ENCODE measurements around the gene STK11IP. TPM values are rescaled to one million over a fixed set of nuclear protein-coding genes. Genes with fewer than 3 reads are reported as not detected.
A peak's percentile ranks its signal among the peaks of the same experiment; 100 is the strongest.

STK11IP gene
- total and polyA plus RNA-seq, 2 of the 13 experiments (the other 11 are each of a cell fraction or from before 2014, with no cell fraction given) = 12.8 to 24.0 TPM

DNA sequence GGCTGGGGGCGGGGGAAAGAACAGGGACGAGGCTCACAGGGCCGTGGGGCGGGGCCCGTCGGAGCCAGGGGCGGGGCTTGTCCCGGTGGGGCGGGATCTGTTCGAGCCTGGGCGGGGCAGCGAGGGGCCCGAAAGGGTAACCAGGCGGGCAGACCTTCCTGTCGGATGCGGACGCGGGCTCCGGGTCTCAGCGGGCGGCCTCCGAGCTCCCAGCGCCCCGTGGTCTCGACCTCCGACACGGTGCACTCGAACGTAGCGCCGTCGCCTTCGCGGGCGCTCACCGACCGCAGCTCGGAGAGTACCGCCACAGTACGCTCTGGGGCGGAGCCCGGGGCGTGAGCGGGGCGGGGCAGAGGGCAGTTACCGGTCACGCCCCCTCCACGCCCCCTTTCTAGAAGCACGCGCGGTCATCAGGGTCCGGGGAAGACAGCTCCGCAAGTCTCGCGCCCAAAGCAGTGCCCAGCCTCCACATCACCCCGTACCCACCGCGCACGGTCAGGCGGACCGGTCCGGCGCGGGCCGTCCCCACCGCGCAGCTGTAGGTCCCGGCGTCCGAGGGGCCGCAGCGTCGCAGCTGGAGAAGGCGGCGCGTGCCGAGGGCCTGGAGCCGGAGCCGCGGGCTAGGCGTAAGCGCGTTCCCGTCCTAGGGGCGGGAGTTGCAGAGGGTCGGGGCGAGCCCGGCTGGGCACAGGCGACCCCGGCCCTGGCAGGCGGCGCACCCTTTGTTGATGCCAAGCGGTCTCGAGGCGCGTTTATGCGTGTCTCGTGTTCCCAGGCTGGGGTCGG is 45.1 kb upstream of the STK11IP start (continued):
- TF ChIP-seq, protein P1, sequence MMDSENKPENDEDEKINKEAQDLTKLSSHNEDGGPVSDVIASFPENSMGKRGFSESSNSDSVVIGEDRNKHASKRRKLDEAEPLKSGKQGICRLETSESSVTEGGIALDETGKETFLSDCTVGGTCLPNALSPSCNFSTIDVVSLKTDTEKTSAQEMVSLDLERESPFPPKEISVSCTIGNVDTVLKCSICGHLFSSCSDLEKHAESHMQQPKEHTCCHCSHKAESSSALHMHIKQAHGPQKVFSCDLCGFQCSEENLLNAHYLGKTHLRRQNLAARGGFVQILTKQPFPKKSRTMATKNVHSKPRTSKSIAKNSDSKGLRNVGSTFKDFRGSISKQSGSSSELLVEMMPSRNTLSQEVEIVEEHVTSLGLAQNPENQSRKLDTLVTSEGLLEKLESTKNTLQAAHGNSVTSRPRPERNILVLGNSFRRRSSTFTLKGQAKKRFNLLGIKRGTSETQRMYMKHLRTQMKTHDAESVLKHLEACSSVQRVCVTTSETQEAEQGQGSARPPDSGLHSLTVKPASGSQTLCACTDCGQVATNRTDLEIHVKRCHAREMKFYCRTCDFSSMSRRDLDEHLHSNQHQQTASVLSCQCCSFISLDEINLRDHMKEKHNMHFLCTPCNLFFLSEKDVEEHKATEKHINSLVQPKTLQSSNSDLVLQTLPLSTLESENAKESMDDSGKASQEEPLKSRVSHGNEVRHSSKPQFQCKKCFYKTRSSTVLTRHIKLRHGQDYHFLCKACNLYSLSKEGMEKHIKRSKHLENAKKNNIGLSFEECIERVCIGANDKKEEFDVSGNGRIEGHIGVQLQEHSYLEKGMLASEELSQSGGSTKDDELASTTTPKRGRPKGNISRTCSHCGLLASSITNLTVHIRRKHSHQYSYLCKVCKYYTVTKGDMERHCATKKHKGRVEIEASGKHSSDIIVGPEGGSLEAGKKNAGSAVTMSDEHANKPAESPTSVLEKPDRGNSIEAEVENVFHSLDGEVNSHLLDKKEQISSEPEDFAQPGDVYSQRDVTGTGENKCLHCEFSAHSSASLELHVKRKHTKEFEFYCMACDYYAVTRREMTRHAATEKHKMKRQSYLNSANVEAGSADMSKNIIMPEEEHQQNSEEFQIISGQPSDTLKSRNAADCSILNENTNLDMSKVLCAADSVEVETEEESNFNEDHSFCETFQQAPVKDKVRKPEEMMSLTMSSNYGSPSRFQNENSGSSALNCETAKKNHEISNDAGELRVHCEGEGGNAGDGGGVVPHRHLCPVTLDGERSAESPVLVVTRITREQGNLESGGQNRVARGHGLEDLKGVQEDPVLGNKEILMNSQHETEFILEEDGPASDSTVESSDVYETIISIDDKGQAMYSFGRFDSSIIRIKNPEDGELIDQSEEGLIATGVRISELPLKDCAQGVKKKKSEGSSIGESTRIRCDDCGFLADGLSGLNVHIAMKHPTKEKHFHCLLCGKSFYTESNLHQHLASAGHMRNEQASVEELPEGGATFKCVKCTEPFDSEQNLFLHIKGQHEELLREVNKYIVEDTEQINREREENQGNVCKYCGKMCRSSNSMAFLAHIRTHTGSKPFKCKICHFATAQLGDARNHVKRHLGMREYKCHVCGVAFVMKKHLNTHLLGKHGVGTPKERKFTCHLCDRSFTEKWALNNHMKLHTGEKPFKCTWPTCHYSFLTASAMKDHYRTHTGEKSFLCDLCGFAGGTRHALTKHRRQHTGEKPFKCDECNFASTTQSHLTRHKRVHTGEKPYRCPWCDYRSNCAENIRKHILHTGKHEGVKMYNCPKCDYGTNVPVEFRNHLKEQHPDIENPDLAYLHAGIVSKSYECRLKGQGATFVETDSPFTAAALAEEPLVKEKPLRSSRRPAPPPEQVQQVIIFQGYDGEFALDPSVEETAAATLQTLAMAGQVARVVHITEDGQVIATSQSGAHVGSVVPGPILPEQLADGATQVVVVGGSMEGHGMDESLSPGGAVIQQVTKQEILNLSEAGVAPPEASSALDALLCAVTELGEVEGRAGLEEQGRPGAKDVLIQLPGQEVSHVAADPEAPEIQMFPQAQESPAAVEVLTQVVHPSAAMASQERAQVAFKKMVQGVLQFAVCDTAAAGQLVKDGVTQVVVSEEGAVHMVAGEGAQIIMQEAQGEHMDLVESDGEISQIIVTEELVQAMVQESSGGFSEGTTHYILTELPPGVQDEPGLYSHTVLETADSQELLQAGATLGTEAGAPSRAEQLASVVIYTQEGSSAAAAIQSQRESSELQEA (CRISPR knock-in tag; IDR thresholded peaks at IDR 0.05; ENCODE audit: not compliant biosample characterization) = no peak
- TF ChIP-seq ZC3H4 (CRISPR knock-in tag; IDR thresholded peaks at IDR 0.05; ENCODE audit: borderline replicate concordance) = no peak; the same call in 1 of the 2 replicates
- peak; percentile 75; the same call in 1 of the 2 replicates for TF ChIP-seq ZSCAN21 (CRISPR knock-in tag; IDR thresholded peaks at IDR 0.05; ENCODE audit: borderline replicate concordance)
- TF ChIP-seq SUZ12 (IDR thresholded peaks at IDR 0.05; ENCODE audit: low read depth, low read length) = no peak
- TF ChIP-seq ZNF776 (CRISPR knock-in tag; IDR thresholded peaks at IDR 0.05) = peak; percentile 64; the same call in 1 of the 2 replicates
- TF ChIP-seq ZNF589 (CRISPR knock-in tag; conservative IDR thresholded peaks at IDR 0.05) = peak; percentile 89
- TF ChIP-seq WIZ (CRISPR knock-in tag; IDR thresholded peaks at IDR 0.05) = no peak; the same call in 1 of the 2 replicates
- no peak for TF ChIP-seq ZNF674 (CRISPR knock-in tag; IDR thresholded peaks at IDR 0.05; ENCODE audit: low read depth)
- TF ChIP-seq ZNF792 (CRISPR knock-in tag; IDR thresholded peaks at IDR 0.05) = peak; percentile 39; the same call in 1 of the 2 replicates
- peak; percentile 27; the same call in 1 of the 2 replicates for TF ChIP-seq ZNF446 (CRISPR knock-in tag; IDR thresholded peaks at IDR 0.05)
- no peak for TF ChIP-seq ZNF33B (CRISPR knock-in tag; IDR thresholded peaks at IDR 0.05)
- TF ChIP-seq TSC22D2 (CRISPR knock-in tag; IDR thresholded peaks at IDR 0.05; ENCODE audit: borderline replicate concordance) = 0 out of 2 replicates have a peak, but pooled peaks have one; percentile 42
- TF ChIP-seq, protein P2, sequence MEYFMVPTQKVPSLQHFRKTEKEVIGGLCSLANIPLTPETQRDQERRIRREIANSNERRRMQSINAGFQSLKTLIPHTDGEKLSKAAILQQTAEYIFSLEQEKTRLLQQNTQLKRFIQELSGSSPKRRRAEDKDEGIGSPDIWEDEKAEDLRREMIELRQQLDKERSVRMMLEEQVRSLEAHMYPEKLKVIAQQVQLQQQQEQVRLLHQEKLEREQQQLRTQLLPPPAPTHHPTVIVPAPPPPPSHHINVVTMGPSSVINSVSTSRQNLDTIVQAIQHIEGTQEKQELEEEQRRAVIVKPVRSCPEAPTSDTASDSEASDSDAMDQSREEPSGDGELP (IDR thresholded peaks at IDR 0.05; ENCODE audit: borderline replicate concordance, low read depth) = 0 out of 2 replicates have a peak, but pooled peaks have one; percentile 26
- TF ChIP-seq, protein P3, sequence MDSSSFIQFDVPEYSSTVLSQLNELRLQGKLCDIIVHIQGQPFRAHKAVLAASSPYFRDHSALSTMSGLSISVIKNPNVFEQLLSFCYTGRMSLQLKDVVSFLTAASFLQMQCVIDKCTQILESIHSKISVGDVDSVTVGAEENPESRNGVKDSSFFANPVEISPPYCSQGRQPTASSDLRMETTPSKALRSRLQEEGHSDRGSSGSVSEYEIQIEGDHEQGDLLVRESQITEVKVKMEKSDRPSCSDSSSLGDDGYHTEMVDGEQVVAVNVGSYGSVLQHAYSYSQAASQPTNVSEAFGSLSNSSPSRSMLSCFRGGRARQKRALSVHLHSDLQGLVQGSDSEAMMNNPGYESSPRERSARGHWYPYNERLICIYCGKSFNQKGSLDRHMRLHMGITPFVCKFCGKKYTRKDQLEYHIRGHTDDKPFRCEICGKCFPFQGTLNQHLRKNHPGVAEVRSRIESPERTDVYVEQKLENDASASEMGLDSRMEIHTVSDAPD (CRISPR knock-in tag; IDR thresholded peaks at IDR 0.05) = no peak; the same call in 1 of the 2 replicates
- TF ChIP-seq, protein P4, sequence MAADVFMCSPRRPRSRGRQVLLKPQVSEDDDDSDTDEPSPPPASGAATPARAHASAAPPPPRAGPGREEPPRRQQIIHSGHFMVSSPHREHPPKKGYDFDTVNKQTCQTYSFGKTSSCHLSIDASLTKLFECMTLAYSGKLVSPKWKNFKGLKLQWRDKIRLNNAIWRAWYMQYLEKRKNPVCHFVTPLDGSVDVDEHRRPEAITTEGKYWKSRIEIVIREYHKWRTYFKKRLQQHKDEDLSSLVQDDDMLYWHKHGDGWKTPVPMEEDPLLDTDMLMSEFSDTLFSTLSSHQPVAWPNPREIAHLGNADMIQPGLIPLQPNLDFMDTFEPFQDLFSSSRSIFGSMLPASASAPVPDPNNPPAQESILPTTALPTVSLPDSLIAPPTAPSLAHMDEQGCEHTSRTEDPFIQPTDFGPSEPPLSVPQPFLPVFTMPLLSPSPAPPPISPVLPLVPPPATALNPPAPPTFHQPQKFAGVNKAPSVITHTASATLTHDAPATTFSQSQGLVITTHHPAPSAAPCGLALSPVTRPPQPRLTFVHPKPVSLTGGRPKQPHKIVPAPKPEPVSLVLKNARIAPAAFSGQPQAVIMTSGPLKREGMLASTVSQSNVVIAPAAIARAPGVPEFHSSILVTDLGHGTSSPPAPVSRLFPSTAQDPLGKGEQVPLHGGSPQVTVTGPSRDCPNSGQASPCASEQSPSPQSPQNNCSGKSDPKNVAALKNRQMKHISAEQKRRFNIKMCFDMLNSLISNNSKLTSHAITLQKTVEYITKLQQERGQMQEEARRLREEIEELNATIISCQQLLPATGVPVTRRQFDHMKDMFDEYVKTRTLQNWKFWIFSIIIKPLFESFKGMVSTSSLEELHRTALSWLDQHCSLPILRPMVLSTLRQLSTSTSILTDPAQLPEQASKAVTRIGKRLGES (CRISPR knock-in tag; IDR thresholded peaks at IDR 0.05; ENCODE audit: borderline replicate concordance) = no peak

All from HepG2 (cell line).